Inflammatory macrophage treated with lipopolysaccharide for 1 hour (primary cell): ENCODE measurements around the gene DGKH.

Experiments
- DNase-seq, 2 donors: peaks; one replicate each; pipeline ENCODE4 v3.0.0-alpha.2; 2020 to 2022

DGKH gene

DNA sequence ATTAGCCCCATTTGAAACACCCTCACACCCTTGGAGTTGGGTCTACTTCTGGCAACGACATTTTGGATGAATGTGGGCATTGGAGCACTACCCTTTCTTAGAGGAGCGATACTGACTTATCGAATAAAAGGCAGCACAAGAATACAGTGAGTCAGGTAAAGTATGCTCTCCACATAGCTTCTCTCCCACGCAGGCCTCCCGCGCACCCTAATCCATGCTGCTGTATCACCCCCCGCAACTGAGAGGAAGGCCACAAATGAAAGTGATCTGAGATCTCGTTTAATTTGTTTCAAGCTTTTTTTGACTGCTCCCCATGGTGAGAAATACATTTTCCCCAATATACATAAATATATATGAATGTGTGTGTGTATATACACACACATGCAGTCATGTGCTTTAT is 198.1 kb downstream of the DGKH start:
- no peak for DNase-seq

- no peak for DNase-seq
These were observed 199.4 kb downstream of the DGKH start for GRCh38 chr13:42247883-42248282.

GRCh38 chr13:42255886-42256285 is 207.4 kb downstream of the DGKH start:
- no peak for DNase-seq

DNA sequence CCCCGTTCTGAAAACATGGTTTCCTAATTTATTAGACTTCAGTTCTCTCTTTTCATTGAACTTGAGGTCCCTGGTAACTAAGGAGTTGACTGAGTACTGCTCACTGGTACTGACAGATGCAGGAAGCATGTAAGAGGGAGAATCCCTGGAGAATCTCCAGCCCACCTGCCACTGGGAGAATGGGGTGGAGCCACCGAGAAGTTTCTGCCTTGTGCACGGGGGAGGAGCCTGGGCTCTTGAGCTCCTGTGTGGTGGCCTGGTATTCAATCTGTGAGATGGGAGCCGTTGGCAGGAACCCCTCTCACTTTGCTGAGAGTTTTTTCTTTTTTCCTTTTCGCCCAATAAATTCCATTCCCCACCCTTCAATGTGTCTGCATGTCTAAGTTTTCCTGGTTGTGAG is 210.3 kb downstream of the DGKH start:
- no peak for DNase-seq

DNA sequence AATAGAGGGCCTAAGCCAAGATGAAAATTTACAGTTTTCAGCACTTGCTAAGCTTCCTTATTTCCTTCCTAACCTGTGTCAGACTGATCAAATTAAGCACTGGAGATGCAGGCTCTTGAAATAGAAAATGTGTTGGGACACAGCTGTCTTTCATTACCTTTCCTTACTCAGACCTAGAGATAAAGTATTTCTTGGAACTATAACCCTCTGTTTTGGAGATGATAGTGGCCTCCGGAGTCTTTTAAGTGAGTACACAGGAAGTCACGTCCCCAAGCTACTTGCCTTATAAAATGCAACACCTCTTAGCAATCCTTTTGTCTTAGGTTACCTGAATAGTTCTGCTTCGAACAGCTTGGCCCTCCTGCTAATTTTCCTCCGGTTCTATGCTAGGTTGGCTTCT is 211.1 kb downstream of the DGKH start:
- DNase-seq, result no peak

GRCh38 chr13:42260903-42261654 is 212.6 kb downstream of the DGKH start:
- no peak for DNase-seq

- no peak for DNase-seq
These were observed 218.0 kb downstream of the DGKH start for GRCh38 chr13:42266473-42266872.

- no peak for DNase-seq
These were observed 221.9 kb downstream of the DGKH start for GRCh38 chr13:42270160-42270856.

DNA sequence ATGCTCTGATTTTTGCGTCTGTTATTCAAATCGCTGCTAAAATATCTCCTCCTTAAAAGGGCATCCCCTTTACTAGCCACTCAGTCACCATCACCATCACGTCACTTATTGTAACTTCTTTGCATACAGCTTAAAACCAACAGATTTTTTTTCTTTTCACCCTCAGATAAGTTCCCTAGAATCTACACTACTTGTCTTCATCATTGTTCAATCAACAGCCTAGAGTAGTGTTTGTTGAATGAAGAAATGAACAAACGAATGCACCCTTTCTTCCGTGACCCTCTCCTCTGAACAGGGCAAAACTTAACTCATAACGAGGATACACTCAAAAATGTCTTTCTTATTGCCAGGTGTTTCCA is 222.4 kb downstream of the DGKH start:
- DNase-seq, result no peak

GRCh38 chr13:42271337-42272114 is 223.1 kb downstream of the DGKH start:
- DNase-seq, result peak; percentile 93 to 96

DNA sequence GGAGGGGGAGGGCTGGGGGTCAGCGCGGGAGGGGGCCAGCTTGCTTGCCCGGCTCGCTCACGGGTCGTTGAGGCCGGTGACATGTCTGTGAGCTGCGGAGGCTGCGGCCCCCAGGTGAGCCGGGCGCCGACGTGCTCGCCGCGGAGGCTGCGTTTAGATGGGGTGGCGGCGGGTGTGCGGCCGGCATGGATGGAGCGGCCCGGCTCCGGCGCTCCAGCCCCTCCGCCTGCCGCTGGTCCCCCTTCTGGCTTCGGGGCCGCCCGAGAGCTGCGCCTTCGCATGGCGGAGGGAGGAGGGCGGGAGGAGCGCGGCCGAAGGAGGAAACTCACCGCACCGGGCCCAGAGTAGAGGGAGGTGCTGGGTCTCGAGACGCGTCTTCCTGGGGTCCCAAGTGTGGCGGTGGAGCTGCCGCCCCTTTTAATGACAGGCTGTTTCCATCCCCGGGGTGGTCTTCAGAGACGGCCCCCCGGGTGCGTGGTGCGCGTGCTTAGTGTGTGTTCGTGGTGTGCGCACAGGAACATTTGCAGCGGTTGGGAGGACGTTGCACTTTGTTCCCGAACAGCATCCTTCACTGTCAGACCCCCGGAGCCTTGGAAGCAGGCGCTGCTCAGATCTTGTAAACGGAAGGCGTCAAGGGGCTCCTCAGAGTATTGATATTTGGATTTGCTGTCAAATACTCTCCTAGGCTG is 223.8 kb downstream of the DGKH start, which contains the start of gene AKAP11:
Gene AKAP11 (plus strand): TSS at position 38 of the 689 bp plus-strand sequence. CDS start 14,197 bp downstream, outside the sequence.
- peak; percentile 19 to 34 for DNase-seq

DNA sequence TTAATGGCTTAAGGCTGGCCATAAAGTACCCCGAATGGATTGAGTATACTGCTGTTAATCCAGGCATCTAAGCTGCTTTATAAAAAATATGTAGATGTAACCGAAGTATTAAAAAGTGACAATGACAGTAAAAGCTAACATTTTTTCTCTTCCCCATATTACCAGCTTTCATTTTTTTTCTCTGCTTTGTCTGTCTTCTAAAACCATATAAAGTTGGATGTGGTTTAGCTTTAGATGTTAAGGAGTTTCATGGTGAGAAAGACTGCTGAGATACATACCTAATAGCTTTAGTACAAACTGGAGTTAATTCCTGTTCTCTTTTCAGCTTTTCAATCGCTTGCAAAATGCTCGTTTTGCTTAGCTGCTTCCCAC is 224.3 kb downstream of the DGKH start:
- peak in 1 of 2 donors; percentile 10 for DNase-seq

- no peak for DNase-seq
These were observed 226.1 kb downstream of the DGKH start for GRCh38 chr13:42274386-42275097.

GRCh38 chr13:42275098-42275471 is 226.6 kb downstream of the DGKH start:
- peak; percentile 79 to 82 for DNase-seq

DNA sequence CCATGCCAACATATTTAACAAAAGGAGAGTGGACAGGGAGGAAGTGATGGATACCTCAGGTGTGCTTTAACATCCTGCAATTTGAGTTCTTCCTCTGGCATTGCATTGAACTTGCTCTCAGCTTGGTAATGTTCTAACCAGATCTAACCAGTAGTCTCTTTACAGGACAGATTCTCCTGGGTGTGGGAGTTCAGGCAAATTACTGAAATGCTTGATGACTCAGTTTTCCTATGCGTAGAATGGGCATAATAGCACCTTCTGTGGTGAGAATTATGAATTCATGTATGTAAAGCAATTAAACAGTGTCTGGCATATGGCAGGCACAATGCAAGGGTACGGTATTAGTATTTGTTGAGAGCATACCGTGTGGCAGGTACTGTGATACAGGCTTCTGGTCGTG is 227.1 kb downstream of the DGKH start:
- no peak for DNase-seq

GRCh38 chr13:42276683-42277082 is 228.2 kb downstream of the DGKH start:
- no peak for DNase-seq

GRCh38 chr13:42277618-42278276 is 229.3 kb downstream of the DGKH start:
- DNase-seq, result no peak

DNA sequence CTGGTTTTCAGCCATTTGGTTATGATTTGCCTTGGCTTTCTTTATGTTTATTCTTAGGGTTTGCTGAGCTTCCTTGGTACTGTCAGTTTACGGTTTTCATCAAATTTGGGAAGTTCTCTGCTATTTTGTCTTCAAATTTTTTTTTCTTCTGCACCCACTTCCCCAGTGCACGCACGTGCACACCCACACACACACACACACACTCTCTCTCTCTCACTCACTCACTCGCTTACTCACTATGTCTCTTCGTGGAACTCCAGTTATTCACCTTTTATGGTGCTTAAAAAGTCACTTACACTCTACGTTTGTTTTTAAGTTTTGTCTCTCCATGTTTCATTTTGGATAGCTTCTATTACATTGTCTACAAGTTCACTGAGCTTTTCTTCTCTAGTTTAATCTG is 230.6 kb downstream of the DGKH start:
- DNase-seq, result peak; percentile 26 to 36

- DNase-seq, result no peak
These were observed 231.5 kb downstream of the DGKH start for GRCh38 chr13:42279986-42280385.

- no peak for DNase-seq
These were observed 232.1 kb downstream of the DGKH start for GRCh38 chr13:42280537-42280936.

DNA sequence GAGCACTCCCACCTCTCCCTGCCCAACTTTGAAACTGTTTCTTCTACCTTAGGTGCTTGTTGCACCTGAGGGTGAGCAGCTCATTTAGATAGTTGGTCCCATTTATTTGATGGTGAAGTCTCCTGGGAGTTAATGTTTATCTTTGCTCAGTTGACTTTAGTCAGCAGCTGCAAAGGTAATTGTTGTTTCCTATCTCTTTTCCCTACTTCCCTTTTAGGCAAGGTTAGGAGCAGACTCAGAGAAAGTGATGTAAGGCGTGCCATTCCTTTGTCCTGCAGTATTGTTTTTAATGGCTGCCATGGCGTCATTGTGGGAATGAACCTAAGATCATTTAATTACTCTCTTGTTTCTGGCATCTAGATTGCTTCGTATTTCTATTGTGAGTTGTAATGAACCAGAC is 235.1 kb downstream of the DGKH start:
- no peak for DNase-seq

- DNase-seq, result no peak
These were observed 235.6 kb downstream of the DGKH start for GRCh38 chr13:42284068-42284467.
